Liver (tissue), 9 donors: Measurements from ENCODE around the gene DPF3. TPM values are rescaled to one million over a fixed set of nuclear protein-coding genes. Genes with fewer than 3 reads are reported as not detected.

Source experiments
- DNase-seq: peaks from one replicate; pipeline ENCODE4 v3.0.0-alpha.2; 2017; ENCODE audit warnings: low spot score
- H3K27ac ChIP-seq, 2 donors: one replicate each; pipeline ENCODE4 v1.7.0; 2013; ENCODE audit warnings: inconsistent platforms in 2 of 2, low read length in 2 of 2, control low read depth in 1 of 2, low read depth in 1 of 2, mild to moderate bottlenecking in 1 of 2
- H3K27me3 ChIP-seq, 4 donors: one replicate each; pipeline versions ENCODE4 v1.6.1 to v1.7.0; 2013; ENCODE audit warnings: low read length in 3 of 4, inconsistent platforms in 1 of 4, mild to moderate bottlenecking in 1 of 4, moderate library complexity in 1 of 4; ENCODE audit not compliant: control insufficient read depth in 4 of 4, insufficient read depth in 4 of 4
- H3K36me3 ChIP-seq, 4 donors: one replicate each; pipeline versions ENCODE4 v1.6.1 to v1.7.0; 2013; ENCODE audit warnings: low read length in 3 of 4, mild to moderate bottlenecking in 3 of 4, low read depth in 1 of 4, moderate library complexity in 1 of 4; ENCODE audit not compliant: control insufficient read depth in 4 of 4, insufficient read depth in 3 of 4
- H3K4me1 ChIP-seq, 4 donors: one replicate each; pipeline versions ENCODE4 v1.6.1 to v1.7.0; 2013; ENCODE audit warnings: low read length in 3 of 4, mild to moderate bottlenecking in 3 of 4, moderate library complexity in 1 of 4; ENCODE audit not compliant: control insufficient read depth in 4 of 4, insufficient read depth in 4 of 4
- H3K4me3 ChIP-seq, 3 donors: one replicate each; pipeline versions ENCODE4 v1.6.1 to v1.7.0; 2013; ENCODE audit warnings: low read length in 3 of 3, control low read depth in 1 of 3, low read depth in 1 of 3, mild to moderate bottlenecking in 1 of 3
- H3K9ac ChIP-seq, 2 donors: one replicate each; pipeline ENCODE4 v1.7.0; 2013; ENCODE audit warnings: low read length in 2 of 2, mild to moderate bottlenecking in 2 of 2, moderate library complexity in 2 of 2, control low read depth in 1 of 2, low read depth in 1 of 2
- H3K9me3 ChIP-seq, 4 donors: one replicate each; pipeline versions ENCODE4 v1.6.1 to v1.7.0; 2013; ENCODE audit warnings: low read length in 3 of 4; ENCODE audit not compliant: control insufficient read depth in 4 of 4
- FOXA1 ChIP-seq: IDR thresholded peaks from 2 replicates; pipeline ENCODE4 v1.6.1; 2016; ENCODE audit warnings: antibody characterized with exemption
- FOXA2 ChIP-seq: IDR thresholded peaks from 2 replicates; pipeline ENCODE4 v1.6.1; 2016; ENCODE audit warnings: antibody characterized with exemption
- GABPA ChIP-seq, 2 donors: IDR thresholded peaks in 1 of 2; conservative IDR thresholded peaks in 1 of 2; 2 replicates each; pipeline ENCODE4 v1.6.1; 2016; ENCODE audit warnings: antibody characterized with exemption in 2 of 2, mild to moderate bottlenecking in 1 of 2, moderate library complexity in 1 of 2
- HNF4A ChIP-seq, 2 donors: conservative IDR thresholded peaks; 2 replicates each; pipeline ENCODE4 v1.6.1; 2016; ENCODE audit warnings: antibody characterized with exemption in 2 of 2, mild to moderate bottlenecking in 2 of 2
- HNF4G ChIP-seq: IDR thresholded peaks from 2 replicates; pipeline ENCODE4 v1.6.1; 2016; ENCODE audit warnings: antibody characterized with exemption
- JUND ChIP-seq, 2 donors: IDR thresholded peaks; 2 replicates each; pipeline ENCODE4 v1.6.1; 2016; ENCODE audit warnings: antibody characterized with exemption in 2 of 2
- MAX ChIP-seq: IDR thresholded peaks from 2 replicates; pipeline ENCODE4 v1.6.1; 2016; ENCODE audit warnings: antibody characterized with exemption
- RAD21 ChIP-seq, 2 donors: IDR thresholded peaks; 2 replicates each; pipeline ENCODE4 v1.6.1; 2016; ENCODE audit warnings: antibody characterized with exemption in 2 of 2, mild to moderate bottlenecking in 2 of 2
- SP1 ChIP-seq: IDR thresholded peaks from 2 replicates; pipeline ENCODE4 v1.6.1; 2018; ENCODE audit warnings: antibody characterized with exemption, mild to moderate bottlenecking
- TAF1 ChIP-seq: conservative IDR thresholded peaks from 2 replicates; pipeline ENCODE4 v1.6.1; 2016; ENCODE audit warnings: antibody characterized with exemption, mild to moderate bottlenecking
- ZBTB33 ChIP-seq: IDR thresholded peaks from 2 replicates; pipeline ENCODE4 v1.6.1; 2016; ENCODE audit warnings: antibody characterized with exemption
- WGBS: extraction: QIAGEN DNeasy Blood & Tissue Kit; methylation state at CpG from one replicate; pipeline ENCODE4 v1.1.7; 2013; 5-methylcytosine and 5-hydroxymethylcytosine counted together
- polyA plus RNA-seq, 2 donors: library from polyadenylated mRNA; stranded (reverse) in 1 of 2; unstranded in 1 of 2; fragments of 200-250 nt in 1 of 2; fragments of >200 nt in 1 of 2; fragmentation: Nextera tagmentation in 1 of 2; extraction: Ambion mirVana in 1 of 2; gene quantifications; one replicate each; pipeline versions ENCODE4 v1.2.1 to v1.2.3, GENCODE V29; 2013 to 2015
- total RNA-seq, 2 donors: library from RNA; depleted of rRNA; stranded (reverse); fragments of >200 nt; gene quantifications; one replicate each; pipeline ENCODE4 v1.2.3, GENCODE V29; 2014
- donor health status: healthy.
- donor health status: healthy.
- donor health status: healthy.
- donor health status: healthy.
- donor health status: healthy.

DPF3 gene
- total and polyA plus RNA-seq, 4 donors = 1.1 to 23.2 (median 2.5) TPM

GRCh38 chr14:72709916-72710611, 183.8 kb downstream of the DPF3 start:
- Histone ChIP-seq H3K4me1 (no peaks in the 10 kb centered on the region), H3K27ac (no peak overlapping the region), H3K9ac (no peak overlapping the region), H3K9me3 (no peaks in the 10 kb centered on the region), H3K36me3 (peaks cover 0 to 6% (median 1%) of the 10 kb centered on the region in 4 donors), H3K4me3 (no peak overlapping the region), H3K27me3 (no peaks in the 10 kb centered on the region)
- no peak for TF ChIP-seq MAX
- TF ChIP-seq HNF4A (conservative IDR thresholded peaks at IDR 0.05) = no peak
- TF ChIP-seq TAF1 = no peak
- no peak for TF ChIP-seq GABPA (IDR thresholded peaks at IDR 0.05 in 1 of 2, conservative IDR thresholded peaks at IDR 0.05 in 1 of 2)
- no peak for TF ChIP-seq JUND (IDR thresholded peaks at IDR 0.05)
- no peak for TF ChIP-seq HNF4G
- TF ChIP-seq FOXA1 = no peak
- 96% methylated on average over 7 of the region's 7 CpGs for WGBS
- no peak for DNase-seq

- TF ChIP-seq SP1 (no peak), ZBTB33 (no peak)
- DNase-seq = no peak
- no peak overlapping the region for H3K9ac ChIP-seq
- H3K4me3 ChIP-seq = no peak overlapping the region
- no peaks in the 10 kb centered on the region for H3K9me3 ChIP-seq
- H3K4me1 ChIP-seq = no peaks in the 10 kb centered on the region
- WGBS = 95% methylated on average over 13 of the region's 13 CpGs
- H3K27me3 ChIP-seq = no peaks in the 10 kb centered on the region
- no peak overlapping the region for H3K27ac ChIP-seq
- peaks cover 0 to 6% (median 1%) of the 10 kb centered on the region in 4 donors for H3K36me3 ChIP-seq
Measured at GRCh38 chr14:72708708-72709475, 185.0 kb downstream of the DPF3 start.

- Histone ChIP-seq H3K27me3 (no peaks in the 10 kb centered on the region), H3K9me3 (no peaks in the 10 kb centered on the region), H3K4me1 (no peaks in the 10 kb centered on the region), H3K9ac (no peak overlapping the region), H3K36me3 (peaks cover 0 to 6% (median 1%) of the 10 kb centered on the region in 4 donors), H3K27ac (no peak overlapping the region), H3K4me3 (no peak overlapping the region)
- no peak for TF ChIP-seq ZBTB33
- no peak for TF ChIP-seq RAD21 (IDR thresholded peaks at IDR 0.05)
- no peak for TF ChIP-seq FOXA2
- no peak for TF ChIP-seq TAF1
- no peak for TF ChIP-seq FOXA1
- whole genome bisulfite sequencing = 95% methylated on average over 12 of the region's 12 CpGs
- no peak for DNase-seq
Measured at GRCh38 chr14:72708222-72708621, 185.7 kb downstream of the DPF3 start.
